SK-N-MC (cell line): ENCODE results near the gene SPINK13.
"Not testable (repeated sequence)": the region's sequence is repeated elsewhere in the genome, so short reads cannot be mapped to it uniquely, and the experiment has no call there.

Experiments
- DNase-seq: peaks from one replicate; pipeline ENCODE4 v3.0.0-alpha.2; 2011; ENCODE audit warnings: low read depth, low spot score
- H3K27ac ChIP-seq: fragments of 200-600 bp; sonication (generic); 2 replicates; pipeline ENCODE4 v1.5.1; 2016; ENCODE audit warnings: mixed run types
- H3K36me3 ChIP-seq: fragments of 200-600 bp; sonication (generic); 2 replicates; pipeline ENCODE4 v1.6.1; 2017; ENCODE audit warnings: antibody characterized with exemption, low read length, mixed read lengths; ENCODE audit not compliant: insufficient read depth
- H3K4me3 ChIP-seq: fragments of 200-600 bp; sonication (generic); 2 replicates; pipeline ENCODE4 v1.5.1; 2016
- H3K9ac ChIP-seq: fragments of 200-600 bp; sonication (generic); 2 replicates; pipeline ENCODE4 v1.8.0; 2017; ENCODE audit warnings: mixed run types, mixed read lengths; ENCODE audit not compliant: insufficient read length
- H3K9me3 ChIP-seq: fragments of 200-600 bp; sonication (generic); 2 replicates; pipeline ENCODE4 v1.6.1; 2017; ENCODE audit warnings: low read depth, mild to moderate bottlenecking, antibody characterized with exemption, low read length, moderate library complexity, mixed read lengths
- EZH2 ChIP-seq: fragments of 200-600 bp; sonication (generic); IDR thresholded peaks from one replicate; pipeline ENCODE4 v1.6.1; 2017; ENCODE audit warnings: antibody characterized with exemption
- FOXP2 ChIP-seq: optimal IDR thresholded peaks from 2 replicates; pipeline ENCODE3; 2011; ENCODE audit warnings: mild to moderate bottlenecking, moderate library complexity; ENCODE audit not compliant: insufficient read depth; ENCODE audit errors: extremely low read length, control extremely low read depth
- POLR2AphosphoS5 ChIP-seq: IDR thresholded peaks from 2 replicates; pipeline ENCODE4 v1.6.1; 2012; ENCODE audit warnings: mild to moderate bottlenecking, low read depth, low read length, borderline replicate concordance

The SPINK13 gene

GRCh38 chr5:148255456-148255855, 13.1 kb upstream of the SPINK13 start:
- Histone ChIP-seq H3K27ac (no peak overlapping the region), H3K9ac (no peak overlapping the region), H3K9me3 (no peaks in the 10 kb centered on the region), H3K36me3 (no peaks in the 10 kb centered on the region), H3K4me3 (no peak overlapping the region)
- TF ChIP-seq FOXP2: no peak
- DNase-seq: no peak

- Histone ChIP-seq H3K27ac (no peak overlapping the region), H3K36me3 (no peaks in the 10 kb centered on the region), H3K9ac (no peak overlapping the region), H3K9me3 (no peaks in the 10 kb centered on the region), H3K4me3 (no peak overlapping the region)
- no peak for DNase-seq
- TF ChIP-seq POLR2AphosphoS5 (no peak), EZH2 (no peak), FOXP2 (no peak)
Observed at GRCh38 chr5:148259288-148259687, 9.3 kb upstream of the SPINK13 start.

- Histone ChIP-seq H3K36me3 (no peaks in the 10 kb centered on the region), H3K9me3 (no peaks in the 10 kb centered on the region), H3K4me3 (no peak overlapping the region), H3K27ac (no peak overlapping the region), H3K9ac (no peak overlapping the region)
- DNase-seq: no peak
- TF ChIP-seq FOXP2 (no peak), EZH2 (no peak), POLR2AphosphoS5 (no peak)
Observed at GRCh38 chr5:148261221-148261620, 7.4 kb upstream of the SPINK13 start.

GRCh38 chr5:148267962-148268361, 632 bp upstream of the SPINK13 start:
- no peaks in the 10 kb centered on the region for H3K9me3 ChIP-seq
- no peak for DNase-seq
- H3K4me3 ChIP-seq: no peak overlapping the region
- no peak overlapping the region for H3K9ac ChIP-seq
- TF ChIP-seq EZH2 (no peak), POLR2AphosphoS5 (no peak), FOXP2 (no peak)
- no peak overlapping the region for H3K27ac ChIP-seq
- no peaks in the 10 kb centered on the region for H3K36me3 ChIP-seq

GRCh38 chr5:148275129-148275528, 6.5 kb downstream of the SPINK13 start:
- H3K9me3 ChIP-seq, H3K4me3 ChIP-seq, DNase-seq, H3K9ac ChIP-seq, H3K36me3 ChIP-seq, H3K27ac ChIP-seq: not testable (repeated sequence)

GRCh38 chr5:148280893-148281292, 12.3 kb downstream of the SPINK13 start:
- H3K27ac ChIP-seq, H3K4me3 ChIP-seq, H3K9me3 ChIP-seq, H3K36me3 ChIP-seq, DNase-seq, H3K9ac ChIP-seq: not testable (repeated sequence)

GRCh38 chr5:148281336-148281735, 12.7 kb downstream of the SPINK13 start:
- not testable (repeated sequence) for H3K9me3 ChIP-seq, H3K27ac ChIP-seq, H3K36me3 ChIP-seq, DNase-seq, H3K4me3 ChIP-seq, H3K9ac ChIP-seq

- TF ChIP-seq EZH2: no peak
- no peak for TF ChIP-seq FOXP2
- TF ChIP-seq POLR2AphosphoS5: no peak
- Histone ChIP-seq H3K36me3 (no peaks in the 10 kb centered on the region), H3K9me3 (no peaks in the 10 kb centered on the region), H3K27ac (no peak overlapping the region), H3K9ac (no peak overlapping the region), H3K4me3 (no peak overlapping the region)
- DNase-seq: no peak
Observed at GRCh38 chr5:148290271-148291195, 21.9 kb downstream of the SPINK13 start.

- H3K4me3 ChIP-seq: no peak overlapping the region
- H3K9me3 ChIP-seq: no peaks in the 10 kb centered on the region
- H3K36me3 ChIP-seq: no peaks in the 10 kb centered on the region
- no peak overlapping the region for H3K27ac ChIP-seq
- H3K9ac ChIP-seq: no peak overlapping the region
- TF ChIP-seq FOXP2 (no peak), POLR2AphosphoS5 (no peak), EZH2 (no peak)
- DNase-seq: peak; percentile 30
Observed at GRCh38 chr5:148297731-148298130, 29.1 kb downstream of the SPINK13 start.
